WTC11 (cell line): ENCODE results near the gene ZNF841. TPM values are rescaled to one million over a fixed set of nuclear protein-coding genes. Genes with fewer than 3 reads are reported as not detected.

ENCODE experiments used
- ATAC-seq: fragments of 200-7000 bp; cut with Tn5 transposase; 2 replicates; pipeline ENCODE4 v1.10.0; 2021; ENCODE audit warnings: mild to moderate bottlenecking, moderate library complexity
- CTCF ChIA-PET: fragments of 300-600 bp; sonication (Branson Sonifier 250); formaldehyde crosslinking; loops from one replicate; lab custom pipeline; 2021; ENCODE audit warnings: antibody characterized with exemption; lab: Charles Lee
- POLR2A ChIA-PET: fragments of 350-600 bp; sonication (Branson Sonifier 250); formaldehyde crosslinking; loops from one replicate; lab custom pipeline; 2021; ENCODE audit warnings: antibody characterized with exemption; lab: Charles Lee
- DNase-seq: peaks from one replicate; pipeline ENCODE4 v3.0.0; 2021; ENCODE audit warnings: low spot score
- H3K27ac Mint-ChIP-seq: 2 replicates; pipeline ENCODE4 v1.8.0; 2021; ENCODE audit warnings: mixed read lengths
- H3K27me3 Mint-ChIP-seq: 2 replicates; pipeline ENCODE4 v1.8.0; 2021; ENCODE audit warnings: low read depth, mild to moderate bottlenecking, moderate library complexity, mixed read lengths
- H3K36me3 Mint-ChIP-seq: 2 replicates; pipeline ENCODE4 v1.8.0; 2021; ENCODE audit warnings: mixed read lengths
- H3K4me1 Mint-ChIP-seq: 2 replicates; pipeline ENCODE4 v1.8.0; 2022; ENCODE audit warnings: mixed read lengths
- H3K4me3 Mint-ChIP-seq: 2 replicates; pipeline ENCODE4 v1.8.0; 2021; ENCODE audit warnings: mild to moderate bottlenecking, moderate library complexity, mixed read lengths
- H3K9me3 Mint-ChIP-seq: 2 replicates; pipeline ENCODE4 v1.8.0; 2021; ENCODE audit warnings: mixed read lengths
- ATF1 ChIP-seq: sonication (generic); formaldehyde crosslinking; IDR thresholded peaks from 2 replicates; pipeline ENCODE4 v1.8.1; 2023; ENCODE audit warnings: mild to moderate bottlenecking, moderate library complexity, missing genetic modification reagents
- ATF6 ChIP-seq: sonication (generic); formaldehyde crosslinking; IDR thresholded peaks from 2 replicates; pipeline ENCODE4 v1.8.1; 2023; ENCODE audit warnings: mild to moderate bottlenecking, missing genetic modification reagents
- E2F5 ChIP-seq: sonication (generic); formaldehyde crosslinking; IDR thresholded peaks from 2 replicates; pipeline ENCODE4 v1.8.1; 2022; ENCODE audit warnings: mild to moderate bottlenecking, moderate library complexity, missing genetic modification reagents
- ETV6 ChIP-seq: sonication (generic); formaldehyde crosslinking; IDR thresholded peaks from 2 replicates; pipeline ENCODE4 v1.8.1; 2022; ENCODE audit warnings: mild to moderate bottlenecking, missing genetic modification reagents
- GRHL2 ChIP-seq: fragments of 250-450 bp; sonication (Bioruptor Pico); IDR thresholded peaks from 2 replicates; pipeline ENCODE4 v1.8.0; 2022; ENCODE audit warnings: mild to moderate bottlenecking, moderate library complexity; ENCODE audit not compliant: insufficient replicate concordance, severe bottlenecking
- HMGA2 ChIP-seq: fragments of 250-450 bp; sonication (Bioruptor Pico); IDR thresholded peaks from 2 replicates; pipeline ENCODE4 v1.4.0; 2021; ENCODE audit warnings: mild to moderate bottlenecking, moderate library complexity
- NFYB ChIP-seq: sonication (generic); formaldehyde crosslinking; conservative IDR thresholded peaks from 2 replicates; pipeline ENCODE4 v1.8.0; 2022; ENCODE audit warnings: low read depth, missing genetic modification reagents
- PRRX2 ChIP-seq: fragments of 250-450 bp; sonication (Bioruptor Pico); IDR thresholded peaks from 2 replicates; pipeline ENCODE4 v1.8.0; 2021; ENCODE audit warnings: mild to moderate bottlenecking
- SMAD4 ChIP-seq: sonication (generic); formaldehyde crosslinking; IDR thresholded peaks from 2 replicates; pipeline ENCODE4 v1.8.0; 2022; ENCODE audit warnings: mild to moderate bottlenecking, missing genetic modification reagents
- SP1 ChIP-seq: sonication (generic); formaldehyde crosslinking; conservative IDR thresholded peaks from 2 replicates; pipeline ENCODE4 v1.8.1; 2022; ENCODE audit warnings: missing genetic modification reagents
- TCF7 ChIP-seq: sonication (generic); formaldehyde crosslinking; IDR thresholded peaks from 2 replicates; pipeline ENCODE4 v1.8.0; 2022; ENCODE audit warnings: mild to moderate bottlenecking, low read depth, missing genetic modification reagents, moderate library complexity
- TEAD4 ChIP-seq: sonication (generic); formaldehyde crosslinking; IDR thresholded peaks from 2 replicates; pipeline ENCODE4 v1.8.0; 2022; ENCODE audit warnings: mild to moderate bottlenecking, missing genetic modification reagents
- ZNF219 ChIP-seq: sonication (generic); formaldehyde crosslinking; IDR thresholded peaks from 2 replicates; pipeline ENCODE4 v1.8.0; 2023; ENCODE audit warnings: missing genetic modification reagents, mild to moderate bottlenecking, borderline replicate concordance
- total RNA-seq: library from RNA; stranded (reverse); gene quantifications from 3 replicates; pipeline ENCODE4 v1.2.3, GENCODE V29; 2021
- TF ChIP-seq, protein P1 (sequence below): fragments of 250-450 bp; sonication (Bioruptor Pico); IDR thresholded peaks from 2 replicates; pipeline ENCODE4 v1.8.0; 2021; ENCODE audit warnings: mild to moderate bottlenecking
- TF ChIP-seq, protein P2 (sequence below): sonication (generic); formaldehyde crosslinking; IDR thresholded peaks from 2 replicates; pipeline ENCODE4 v1.8.0; 2022; ENCODE audit warnings: mild to moderate bottlenecking, missing genetic modification reagents
- TF ChIP-seq, protein P3 (sequence below): sonication (generic); formaldehyde crosslinking; IDR thresholded peaks from 2 replicates; pipeline ENCODE4 v1.8.1; 2022; ENCODE audit warnings: low read depth, missing genetic modification reagents, borderline replicate concordance

The ZNF841 gene
- total RNA-seq, 1 experiment from 2014 or later: 27.9 TPM

DNA sequence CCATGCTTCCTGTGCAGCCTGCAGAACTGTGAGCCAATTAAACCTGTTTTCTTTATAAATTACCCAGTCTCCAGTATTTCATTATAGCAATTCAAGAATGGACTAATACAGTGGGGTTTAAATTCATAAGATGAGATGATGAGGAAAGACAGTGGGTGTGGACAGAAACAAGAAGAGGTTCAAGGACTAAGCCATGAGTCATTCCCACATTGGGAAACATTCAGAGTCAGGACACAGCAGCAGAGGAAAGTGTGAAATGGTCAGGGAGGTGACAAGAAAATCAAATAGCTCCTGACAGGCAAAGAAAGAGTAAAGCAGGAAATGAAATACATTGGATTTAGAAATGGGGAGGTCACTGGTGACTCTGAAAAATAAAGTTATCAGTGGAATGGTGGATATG, 9.1 kb downstream of the ZNF841 start (continued):
- no peak for TF ChIP-seq PRRX2 (CRISPR knock-in tag)

- TF ChIP-seq, protein P1, sequence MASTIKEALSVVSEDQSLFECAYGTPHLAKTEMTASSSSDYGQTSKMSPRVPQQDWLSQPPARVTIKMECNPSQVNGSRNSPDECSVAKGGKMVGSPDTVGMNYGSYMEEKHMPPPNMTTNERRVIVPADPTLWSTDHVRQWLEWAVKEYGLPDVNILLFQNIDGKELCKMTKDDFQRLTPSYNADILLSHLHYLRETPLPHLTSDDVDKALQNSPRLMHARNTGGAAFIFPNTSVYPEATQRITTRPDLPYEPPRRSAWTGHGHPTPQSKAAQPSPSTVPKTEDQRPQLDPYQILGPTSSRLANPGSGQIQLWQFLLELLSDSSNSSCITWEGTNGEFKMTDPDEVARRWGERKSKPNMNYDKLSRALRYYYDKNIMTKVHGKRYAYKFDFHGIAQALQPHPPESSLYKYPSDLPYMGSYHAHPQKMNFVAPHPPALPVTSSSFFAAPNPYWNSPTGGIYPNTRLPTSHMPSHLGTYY (CRISPR knock-in tag): no peak
- no peak for TF ChIP-seq ATF6 (CRISPR knock-in tag)
- no peak for TF ChIP-seq HMGA2
- TF ChIP-seq, protein P2, sequence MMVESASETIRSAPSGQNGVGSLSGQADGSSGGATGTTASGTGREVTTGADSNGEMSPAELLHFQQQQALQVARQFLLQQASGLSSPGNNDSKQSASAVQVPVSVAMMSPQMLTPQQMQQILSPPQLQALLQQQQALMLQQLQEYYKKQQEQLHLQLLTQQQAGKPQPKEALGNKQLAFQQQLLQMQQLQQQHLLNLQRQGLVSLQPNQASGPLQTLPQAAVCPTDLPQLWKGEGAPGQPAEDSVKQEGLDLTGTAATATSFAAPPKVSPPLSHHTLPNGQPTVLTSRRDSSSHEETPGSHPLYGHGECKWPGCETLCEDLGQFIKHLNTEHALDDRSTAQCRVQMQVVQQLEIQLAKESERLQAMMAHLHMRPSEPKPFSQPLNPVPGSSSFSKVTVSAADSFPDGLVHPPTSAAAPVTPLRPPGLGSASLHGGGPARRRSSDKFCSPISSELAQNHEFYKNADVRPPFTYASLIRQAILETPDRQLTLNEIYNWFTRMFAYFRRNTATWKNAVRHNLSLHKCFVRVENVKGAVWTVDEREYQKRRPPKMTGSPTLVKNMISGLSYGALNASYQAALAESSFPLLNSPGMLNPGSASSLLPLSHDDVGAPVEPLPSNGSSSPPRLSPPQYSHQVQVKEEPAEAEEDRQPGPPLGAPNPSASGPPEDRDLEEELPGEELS (CRISPR knock-in tag): no peak
- TF ChIP-seq NFYB (CRISPR knock-in tag): no peak
- TF ChIP-seq ETV6 (CRISPR knock-in tag): no peak
- TF ChIP-seq TCF7: no peak
- TF ChIP-seq, protein P3, sequence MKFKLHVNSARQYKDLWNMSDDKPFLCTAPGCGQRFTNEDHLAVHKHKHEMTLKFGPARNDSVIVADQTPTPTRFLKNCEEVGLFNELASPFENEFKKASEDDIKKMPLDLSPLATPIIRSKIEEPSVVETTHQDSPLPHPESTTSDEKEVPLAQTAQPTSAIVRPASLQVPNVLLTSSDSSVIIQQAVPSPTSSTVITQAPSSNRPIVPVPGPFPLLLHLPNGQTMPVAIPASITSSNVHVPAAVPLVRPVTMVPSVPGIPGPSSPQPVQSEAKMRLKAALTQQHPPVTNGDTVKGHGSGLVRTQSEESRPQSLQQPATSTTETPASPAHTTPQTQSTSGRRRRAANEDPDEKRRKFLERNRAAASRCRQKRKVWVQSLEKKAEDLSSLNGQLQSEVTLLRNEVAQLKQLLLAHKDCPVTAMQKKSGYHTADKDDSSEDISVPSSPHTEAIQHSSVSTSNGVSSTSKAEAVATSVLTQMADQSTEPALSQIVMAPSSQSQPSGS (CRISPR knock-in tag): no peak
- TF ChIP-seq ZNF219: no peak
- no peaks in the 10 kb centered on the region; the same call in 1 of the 2 replicates for H3K27me3 Mint-ChIP-seq
- H3K4me3 Mint-ChIP-seq: no peak overlapping the region
- ChIA-PET CTCF (no interaction called here), POLR2A (no interaction called here)
- no peak for DNase-seq
- no peak overlapping the region for H3K27ac Mint-ChIP-seq
- peaks cover 62% of the 10 kb centered on the region for H3K9me3 Mint-ChIP-seq
- H3K4me1 Mint-ChIP-seq: no peaks in the 10 kb centered on the region
- ATAC-seq: no peak
- H3K36me3 Mint-ChIP-seq: peaks cover 96% of the 10 kb centered on the region
Measured at GRCh38 chr19:52070496-52070895, 25.1 kb downstream of the ZNF841 start.

- Mint-ChIP-seq H3K4me1 (no peaks in the 10 kb centered on the region), H3K27ac (no peak overlapping the region), H3K27me3 (no peaks in the 10 kb centered on the region; the same call in 1 of the 2 replicates), H3K36me3 (peaks cover 96% of the 10 kb centered on the region), H3K9me3 (peaks cover 70% of the 10 kb centered on the region), H3K4me3 (no peak overlapping the region)
- DNase-seq (no peak), ATAC-seq (no peak)
- TF ChIP-seq SP1 (CRISPR knock-in tag): no peak
- TF ChIP-seq GRHL2 (CRISPR knock-in tag): no peak
- TF ChIP-seq E2F5 (CRISPR knock-in tag): no peak
- TF ChIP-seq ATF1 (CRISPR knock-in tag): no peak
- TF ChIP-seq SMAD4 (CRISPR knock-in tag): no peak
- TF ChIP-seq TEAD4: no peak
- ChIA-PET POLR2A (no interaction called here), CTCF (no interaction called here)
Measured at GRCh38 chr19:52069653-52070052, 25.9 kb downstream of the ZNF841 start.
